Smooth muscle cell (in vitro differentiated cells): ENCODE results near the gene CHI3L1. TPM values are rescaled to one million over a fixed set of nuclear protein-coding genes. Genes with fewer than 3 reads are reported as not detected.
A peak's percentile ranks its signal among the peaks of the same experiment; 100 is the strongest.

Experiments
- DNase-seq: peaks from one replicate; lab custom pipeline; 2025; ENCODE audit not compliant: unreplicated experiment; lab: John Stamatoyannopoulos, UW
- H2AFZ ChIP-seq: fragments of 200-600 bp; sonication (generic); 2 replicates; pipeline ENCODE4 v1.6.0; 2016; ENCODE audit warnings: antibody characterized with exemption, low read depth, mild to moderate bottlenecking
- H3F3A ChIP-seq: fragments of 200-600 bp; sonication (generic); 2 replicates; pipeline ENCODE4 v1.6.0; 2017; ENCODE audit warnings: antibody characterized with exemption, low read depth
- H3K27ac ChIP-seq: fragments of 200-600 bp; sonication (generic); 2 replicates; pipeline ENCODE4 v1.5.1; 2016; ENCODE audit warnings: low read depth, mild to moderate bottlenecking
- H3K27me3 ChIP-seq: fragments of 200-600 bp; sonication (generic); 2 replicates; pipeline ENCODE4 v1.6.1; 2016; ENCODE audit warnings: low read depth, mild to moderate bottlenecking
- H3K36me3 ChIP-seq: fragments of 200-600 bp; sonication (generic); 2 replicates; pipeline ENCODE4 v1.5.1; 2016; ENCODE audit warnings: low read depth
- H3K4me1 ChIP-seq: fragments of 200-600 bp; sonication (generic); 2 replicates; pipeline ENCODE4 v1.5.1; 2016; ENCODE audit warnings: low read depth
- H3K4me2 ChIP-seq: fragments of 200-600 bp; sonication (generic); 2 replicates; pipeline ENCODE4 v1.6.0; 2016; ENCODE audit warnings: mild to moderate bottlenecking
- H3K4me3 ChIP-seq: fragments of 200-600 bp; sonication (generic); 2 replicates; pipeline ENCODE4 v1.5.1; 2016; ENCODE audit warnings: mild to moderate bottlenecking
- H3K79me2 ChIP-seq: fragments of 200-600 bp; sonication (generic); 2 replicates; pipeline ENCODE4 v1.6.0; 2016; ENCODE audit warnings: low read depth, mild to moderate bottlenecking
- H3K9ac ChIP-seq: fragments of 200-600 bp; sonication (generic); 2 replicates; pipeline ENCODE4 v1.6.0; 2016; ENCODE audit warnings: low read depth
- H3K9me3 ChIP-seq: fragments of 200-600 bp; sonication (generic); replicated peaks from 2 replicates; pipeline ENCODE4 v1.5.1; 2016; ENCODE audit warnings: low read depth
- H4K20me1 ChIP-seq: fragments of 200-600 bp; sonication (generic); 2 replicates; pipeline ENCODE4 v1.6.0; 2016; ENCODE audit warnings: low read depth
- CTCF ChIP-seq: fragments of 200-600 bp; sonication (generic); IDR thresholded peaks from 2 replicates; pipeline ENCODE4 v1.5.1; 2017; ENCODE audit warnings: borderline replicate concordance, mild to moderate bottlenecking, antibody characterized with exemption; ENCODE audit not compliant: insufficient read depth, poor library complexity, severe bottlenecking
- WGBS: methylation state at CpG from one replicate; pipeline ENCODE4 v1.1.7; 2016; ENCODE audit warnings: low lambda C conversion rate; 5-methylcytosine and 5-hydroxymethylcytosine counted together
- polyA plus RNA-seq: library from polyadenylated mRNA; unstranded; fragments of >200 nt; fragmentation: Nextera tagmentation; extraction: Ambion mirVana; gene quantifications from 2 replicates; pipeline ENCODE4 v1.2.1, GENCODE V29; 2016
- total RNA-seq: library from RNA; depleted of rRNA; stranded (reverse); fragments of >200 nt; gene quantifications from 2 replicates; pipeline ENCODE4 v1.2.3, GENCODE V29; 2014

The CHI3L1 gene
- total and polyA plus RNA-seq, 2 experiments from 2014 or later: 45.4 to 53.6 TPM

- WGBS: 89% methylated on average over 12 of the region's 12 CpGs
- Histone ChIP-seq H3K4me2 (no peak overlapping the region), H4K20me1 (no peaks in the 10 kb centered on the region), H3K9ac (no peak overlapping the region), H3K4me1 (peaks cover 31% of the 10 kb centered on the region), H3K9me3 (no peaks in the 10 kb centered on the region), H3K27ac (no peak overlapping the region), H2AFZ (no peak overlapping the region), H3K27me3 (no peaks in the 10 kb centered on the region), H3K79me2 (peaks cover 10% of the 10 kb centered on the region), H3K36me3 (no peaks in the 10 kb centered on the region), H3K4me3 (no peak overlapping the region), H3F3A (peaks cover 11% of the 10 kb centered on the region)
- no peak for TF ChIP-seq CTCF
- no peak for DNase-seq
These were observed 37.9 kb downstream of the CHI3L1 start for GRCh38 chr1:203148579-203148978.

- Histone ChIP-seq H4K20me1 (no peaks in the 10 kb centered on the region), H3F3A (peaks cover 6% of the 10 kb centered on the region), H3K36me3 (no peaks in the 10 kb centered on the region), H3K27me3 (no peaks in the 10 kb centered on the region), H3K9ac (no peak overlapping the region), H2AFZ (no peak overlapping the region), H3K4me2 (no peak overlapping the region), H3K79me2 (peaks cover 10% of the 10 kb centered on the region), H3K4me3 (no peak overlapping the region), H3K9me3 (no peaks in the 10 kb centered on the region), H3K4me1 (peaks cover 26% of the 10 kb centered on the region), H3K27ac (no peak overlapping the region)
- WGBS: 96% methylated on average over 5 of the region's 5 CpGs
- peak; percentile 27 for TF ChIP-seq CTCF
- DNase-seq: no peak
These were observed 38.4 kb downstream of the CHI3L1 start for GRCh38 chr1:203148127-203148526.

GRCh38 chr1:203147376-203147775 lies 39.1 kb downstream of the CHI3L1 start:
- H3K4me1 ChIP-seq: peaks cover 19% of the 10 kb centered on the region
- H3K27me3 ChIP-seq: no peaks in the 10 kb centered on the region
- no peak overlapping the region for H2AFZ ChIP-seq
- no peaks in the 10 kb centered on the region for H4K20me1 ChIP-seq
- no peaks in the 10 kb centered on the region for H3K9me3 ChIP-seq
- no peaks in the 10 kb centered on the region for H3F3A ChIP-seq
- H3K36me3 ChIP-seq: no peaks in the 10 kb centered on the region
- no peak overlapping the region for H3K27ac ChIP-seq
- 66% methylated on average over 5 of the region's 5 CpGs for WGBS
- H3K79me2 ChIP-seq: peaks cover 10% of the 10 kb centered on the region
- no peak overlapping the region for H3K4me3 ChIP-seq
- H3K9ac ChIP-seq: no peak overlapping the region
- DNase-seq: no peak
- no peak overlapping the region for H3K4me2 ChIP-seq
- TF ChIP-seq CTCF: no peak

- H3K9ac ChIP-seq: no peak overlapping the region
- H3K27ac ChIP-seq: no peak overlapping the region
- no peaks in the 10 kb centered on the region for H4K20me1 ChIP-seq
- TF ChIP-seq CTCF: no peak
- DNase-seq: no peak
- H3F3A ChIP-seq: no peaks in the 10 kb centered on the region
- peaks cover 11% of the 10 kb centered on the region for H3K4me1 ChIP-seq
- no peak overlapping the region for H3K4me3 ChIP-seq
- peaks cover 10% of the 10 kb centered on the region for H3K79me2 ChIP-seq
- no peaks in the 10 kb centered on the region for H3K36me3 ChIP-seq
- H3K9me3 ChIP-seq: no peaks in the 10 kb centered on the region
- no peak overlapping the region for H3K4me2 ChIP-seq
- 89% methylated on average over 7 of the region's 7 CpGs for WGBS
- no peaks in the 10 kb centered on the region for H3K27me3 ChIP-seq
- no peak overlapping the region for H2AFZ ChIP-seq
These were observed 40.0 kb downstream of the CHI3L1 start for GRCh38 chr1:203146537-203146936.
